Renal cortex interstitium (tissue), 11 donors: Measurements from ENCODE around the gene KCNAB1. TPM values are rescaled to one million over a fixed set of nuclear protein-coding genes. Genes with fewer than 3 reads are reported as not detected.
"Not testable (repeated sequence)": the region's sequence is repeated elsewhere in the genome, so short reads cannot be mapped to it uniquely, and the experiment has no call there.

Experiments
- DNase-seq, 11 donors: peaks; one replicate each; pipeline ENCODE4 v3.0.0-alpha.2; 2013; ENCODE audit warnings: low read depth in 9 of 11, low spot score in 4 of 11; ENCODE audit errors: extremely low read depth in 1 of 11
- polyA plus RNA-seq, 3 donors: library from polyadenylated mRNA; unstranded; fragments of 120-200 nt; gene quantifications; one replicate each; pipeline ENCODE4 v1.2.1, GENCODE V29; 2013; ENCODE audit not compliant: insufficient read length in 3 of 3

The KCNAB1 gene
- polyA plus RNA-seq, 3 donors = 3.3 to 4.3 (median 3.5) TPM

DNA sequence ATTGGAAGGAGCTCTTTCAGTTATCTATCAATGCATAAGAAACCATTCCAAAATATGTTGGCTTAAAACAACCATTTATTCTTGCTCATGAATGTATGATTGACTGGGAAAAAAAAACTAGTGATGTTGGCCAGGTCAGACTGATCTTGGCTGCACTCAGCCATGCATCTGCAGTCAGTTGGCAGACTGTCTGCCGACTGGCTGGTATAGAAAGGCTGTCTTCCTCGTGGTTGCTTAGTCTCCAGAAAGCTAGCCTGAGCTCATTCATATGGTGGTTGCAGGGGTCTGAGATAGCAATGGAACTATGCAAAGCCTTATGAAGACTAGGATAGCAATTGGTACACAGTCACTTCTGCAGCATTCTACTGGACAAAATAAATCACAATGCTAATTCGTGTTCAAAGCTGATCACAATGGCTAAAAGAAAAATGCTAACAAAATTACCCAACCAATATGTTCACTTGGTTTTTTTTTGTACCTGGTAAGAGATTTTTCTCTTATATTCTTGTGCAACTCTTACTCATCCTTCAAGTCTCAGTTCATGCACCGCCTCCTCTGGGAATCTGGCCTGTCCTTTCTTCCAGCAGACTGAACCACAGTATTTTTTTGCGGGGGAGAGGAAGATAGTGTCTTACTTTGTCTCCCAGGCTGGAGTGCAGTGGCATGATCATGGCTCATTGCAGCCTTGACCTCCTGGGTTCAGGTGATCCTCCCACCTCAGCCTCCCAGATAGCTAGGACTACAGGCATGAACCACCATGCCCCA, 126.8 kb downstream of the KCNAB1 start:
- no peak for DNase-seq

DNA sequence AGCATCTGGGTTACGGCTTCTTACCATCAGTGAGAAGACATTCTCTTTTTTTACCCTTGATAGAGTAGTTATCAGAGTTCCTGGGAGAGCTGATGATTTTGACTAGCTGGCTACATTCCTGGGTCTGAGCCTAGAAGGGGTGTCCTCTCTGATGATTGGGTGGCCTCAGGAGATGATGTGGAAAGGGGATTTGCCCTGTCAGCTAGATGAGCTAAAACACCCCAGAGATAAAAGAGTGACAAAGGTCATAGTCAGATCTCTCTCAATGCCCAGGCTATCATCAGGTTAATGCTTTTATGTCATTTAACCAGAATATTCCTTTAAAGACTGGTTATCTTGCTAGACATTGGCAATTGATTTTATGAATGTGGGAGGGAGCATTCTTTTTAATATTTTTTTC, 130.2 kb downstream of the KCNAB1 start:
- DNase-seq = no peak

DNA sequence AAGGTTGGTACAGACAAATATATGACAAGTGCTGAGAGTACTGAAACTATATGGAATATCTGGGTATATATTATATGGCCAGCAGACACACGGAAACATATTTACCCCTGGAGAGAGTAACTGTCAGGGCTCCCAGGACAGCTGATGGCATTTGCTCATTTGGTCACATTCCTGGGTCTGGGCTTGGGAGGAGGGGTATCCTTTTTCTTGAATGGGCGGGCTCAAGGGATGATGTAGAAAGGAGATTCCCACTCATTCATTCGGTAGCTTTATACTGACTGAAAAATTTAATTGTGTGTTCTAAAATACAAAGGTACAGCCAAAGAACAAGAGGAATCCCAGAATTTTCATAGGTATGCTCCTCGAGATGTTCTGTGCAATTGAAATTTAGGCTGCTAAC, 131.0 kb downstream of the KCNAB1 start:
- DNase-seq = no peak

DNA sequence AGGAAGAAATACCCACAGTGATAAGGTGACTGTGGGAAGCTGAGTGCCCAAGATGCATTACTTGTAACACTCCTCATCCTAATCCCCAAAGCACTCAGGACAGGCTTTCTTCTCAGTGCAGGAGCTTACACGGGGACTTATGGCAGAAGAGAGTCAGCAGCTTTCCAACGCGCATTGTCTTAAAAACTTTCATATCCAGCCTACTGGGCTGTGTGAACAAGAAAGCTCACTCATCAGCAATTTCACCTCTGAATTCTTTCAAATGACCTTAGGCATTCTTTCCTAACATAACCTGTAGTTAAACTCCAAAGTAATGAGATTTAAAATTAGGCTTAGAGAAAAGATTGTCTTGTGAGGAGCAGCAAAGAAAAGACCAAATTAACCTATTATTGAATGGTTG, 132.3 kb downstream of the KCNAB1 start:
- peak in 2 of 11 donors; percentile 9 to 17 for DNase-seq

DNA sequence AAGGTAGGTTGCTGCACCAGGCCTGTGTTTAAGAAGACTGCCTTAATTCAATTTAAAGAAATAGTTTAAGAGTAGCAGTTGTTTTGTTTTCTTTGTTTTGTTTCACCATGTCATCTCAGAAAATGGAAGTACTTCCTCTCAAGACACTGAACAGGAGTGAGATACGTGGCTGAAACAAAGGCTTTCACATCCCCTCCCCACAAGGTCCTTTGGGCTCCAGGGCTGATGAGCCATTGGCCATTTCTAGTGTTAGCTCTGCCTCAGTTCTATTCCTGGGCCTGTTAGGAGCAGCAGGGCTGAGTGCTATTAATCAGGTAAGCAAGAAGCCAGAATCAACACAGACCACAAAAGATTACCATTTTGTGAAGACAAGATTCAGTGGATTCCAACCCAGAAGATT, 132.8 kb downstream of the KCNAB1 start:
- no peak for DNase-seq

DNA sequence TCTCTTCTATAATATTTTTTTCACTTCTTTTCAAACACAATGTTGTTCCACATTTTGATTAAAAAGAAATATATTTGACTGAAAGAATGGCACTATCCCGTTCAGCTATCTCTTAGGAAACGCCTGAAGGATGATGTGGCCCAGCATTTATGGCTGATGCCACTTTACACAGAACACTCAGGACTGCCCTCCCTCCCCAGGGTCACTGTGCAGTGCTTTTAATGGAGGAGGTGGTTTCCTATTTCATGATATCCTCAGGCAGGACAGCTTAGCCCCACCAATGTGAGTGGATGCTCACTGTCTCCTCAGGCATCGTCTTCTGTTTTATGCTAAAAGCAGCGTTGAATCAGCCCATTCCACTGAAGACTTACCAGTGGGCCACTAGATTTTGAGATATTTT, 135.9 kb downstream of the KCNAB1 start:
- no peak for DNase-seq

DNA sequence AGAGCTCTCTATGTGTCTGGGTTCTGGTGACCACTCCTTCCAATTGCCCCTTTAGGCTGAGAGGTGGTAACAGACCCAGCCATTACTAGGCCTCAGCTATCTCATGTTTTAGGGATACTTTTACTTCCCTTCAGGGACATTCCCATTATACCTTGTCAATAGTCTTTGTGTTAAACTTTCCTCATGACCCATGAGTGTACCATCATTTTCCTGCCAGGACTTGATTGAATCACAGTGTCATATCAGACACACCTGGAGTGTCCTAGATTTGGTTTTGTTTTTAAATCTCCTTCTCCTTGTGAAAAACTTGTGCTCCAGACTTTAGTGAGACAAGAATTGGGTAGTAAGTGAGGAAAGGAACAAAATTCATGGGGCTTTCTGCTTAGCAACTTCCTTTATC, 136.6 kb downstream of the KCNAB1 start:
- no peak for DNase-seq

DNA sequence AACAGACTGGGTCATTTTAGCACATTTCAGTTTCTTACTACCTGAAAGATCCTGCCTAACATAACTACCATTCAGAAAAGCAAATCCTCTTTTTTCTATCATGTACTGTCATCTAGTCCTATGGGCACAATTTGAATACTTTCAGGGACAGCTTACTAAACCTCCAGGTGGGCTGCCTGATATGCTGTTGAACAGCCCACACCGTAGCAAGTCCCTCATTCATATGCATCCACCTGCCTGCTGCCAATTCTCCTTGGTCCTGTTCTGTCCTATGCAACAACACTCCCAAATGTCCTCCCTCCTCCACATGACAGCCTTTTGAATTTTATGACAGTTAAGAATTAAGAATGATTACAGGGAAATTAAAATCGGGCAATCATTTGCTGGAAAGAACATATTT, 137.9 kb downstream of the KCNAB1 start:
- no peak for DNase-seq

DNA sequence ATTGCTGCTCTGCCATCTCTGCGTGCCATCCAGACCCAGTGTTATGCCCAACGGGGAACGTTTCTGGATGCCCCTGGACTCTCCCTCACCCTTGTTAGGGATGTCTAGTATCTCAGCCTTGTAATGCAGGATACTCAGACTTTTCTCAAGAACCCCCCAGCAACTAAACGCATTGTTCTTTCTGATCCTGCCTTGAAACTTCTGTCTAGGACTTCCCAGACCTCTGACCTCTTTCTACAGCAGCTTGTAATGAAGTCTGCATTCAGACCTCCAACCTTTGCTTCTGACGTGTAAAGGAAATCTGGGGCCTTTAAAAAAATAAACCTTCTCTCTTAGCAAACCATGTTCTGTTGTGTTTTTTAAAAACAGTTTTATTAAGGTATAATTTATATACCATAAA, 139.5 kb downstream of the KCNAB1 start:
- DNase-seq = peak in 4 of 11 donors; percentile 6 to 23 (median 14)

DNA sequence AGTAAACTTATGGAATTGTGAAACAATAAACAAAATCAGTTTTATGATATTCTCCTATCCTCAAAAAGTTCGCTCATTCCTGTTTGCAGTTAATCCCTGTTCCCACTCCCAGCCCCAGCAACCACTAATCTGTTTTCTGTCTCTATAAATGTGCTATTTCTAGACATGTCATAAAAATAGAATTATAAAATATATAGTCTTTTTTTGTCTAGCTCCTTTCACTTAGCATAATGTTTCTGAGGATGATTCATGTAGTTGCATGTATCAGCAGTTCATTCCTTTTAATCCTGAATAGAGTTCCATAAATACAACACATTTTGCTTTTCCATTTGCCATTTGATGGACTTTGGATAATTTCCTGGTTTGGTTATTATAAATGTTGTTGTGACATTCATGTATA, 140.0 kb downstream of the KCNAB1 start:
- peak in 3 of 11 donors; percentile 9 to 20 (median 10) for DNase-seq

DNA sequence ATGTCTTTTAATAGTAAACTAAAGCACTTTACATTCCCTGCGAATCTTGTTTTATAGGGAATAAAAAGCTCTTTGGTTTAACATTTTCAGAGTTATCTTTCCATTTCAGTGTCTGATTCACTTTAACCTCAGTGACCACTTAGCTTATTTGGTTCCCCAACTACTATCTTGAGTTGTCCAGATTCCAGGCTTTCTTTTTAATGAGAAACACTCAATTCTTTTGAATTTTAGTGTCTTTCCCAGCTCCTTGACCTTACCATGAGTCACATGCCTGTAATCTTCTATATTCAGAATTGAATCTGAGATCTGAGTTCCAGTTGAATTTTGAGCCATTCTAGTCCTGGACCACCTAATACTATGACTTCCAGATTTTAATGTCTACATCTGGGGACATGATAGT, 144.4 kb downstream of the KCNAB1 start:
- no peak for DNase-seq

DNA sequence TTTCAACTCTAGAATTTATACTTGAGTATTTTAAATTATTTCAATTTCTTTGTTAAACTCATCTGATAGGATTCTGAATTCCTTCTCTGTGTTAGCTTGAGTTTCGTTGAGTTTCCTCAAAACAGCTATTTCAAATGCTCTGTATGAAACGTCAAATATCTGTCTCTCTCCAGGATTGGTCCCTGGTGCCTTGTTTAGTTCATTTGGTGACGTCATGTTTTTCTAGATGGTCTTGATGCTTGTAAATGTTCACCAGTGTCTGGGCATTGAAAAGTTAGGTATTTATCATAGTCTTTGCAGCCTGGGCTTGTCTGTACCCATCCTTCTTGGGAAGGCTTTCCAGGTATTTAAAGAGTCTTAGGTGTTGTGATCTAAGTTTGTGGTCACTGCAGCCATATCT, 151.1 kb downstream of the KCNAB1 start:
- DNase-seq = no peak

DNA sequence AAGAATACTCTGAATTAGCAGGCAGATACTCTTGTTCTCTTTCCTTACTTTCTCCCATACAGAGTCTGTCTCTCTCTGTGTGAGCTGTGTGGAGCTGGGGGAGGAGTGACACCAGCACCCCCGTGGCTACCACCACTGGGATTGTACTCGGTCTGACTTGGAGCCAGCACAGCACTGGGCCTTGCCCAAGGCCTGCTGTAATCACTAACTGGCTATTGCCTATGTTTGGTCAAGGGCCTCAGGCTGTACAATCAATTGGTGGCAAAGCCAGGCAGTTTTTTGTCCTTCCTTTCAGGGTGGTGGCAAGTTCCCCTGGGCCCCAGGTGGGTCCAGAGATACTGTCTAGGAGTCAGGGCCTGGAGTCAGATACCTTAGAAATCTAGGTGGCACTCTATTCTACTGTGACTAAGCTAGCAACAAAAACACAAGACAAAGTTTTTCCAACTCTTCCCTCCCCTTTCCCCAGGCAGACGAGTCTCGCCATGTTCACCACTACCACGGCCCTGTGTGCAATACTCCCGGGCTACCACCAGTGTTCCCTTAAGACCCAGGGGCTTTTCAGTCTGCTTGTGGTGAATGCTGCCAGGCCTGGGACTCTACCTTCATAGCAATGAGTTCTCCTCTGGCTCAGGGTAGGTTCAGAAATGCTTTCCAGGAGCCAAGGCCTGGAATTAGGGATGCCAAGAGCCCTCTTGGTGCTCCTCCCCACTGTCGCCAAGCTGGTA, 151.8 kb downstream of the KCNAB1 start:
- no peak for DNase-seq

DNA sequence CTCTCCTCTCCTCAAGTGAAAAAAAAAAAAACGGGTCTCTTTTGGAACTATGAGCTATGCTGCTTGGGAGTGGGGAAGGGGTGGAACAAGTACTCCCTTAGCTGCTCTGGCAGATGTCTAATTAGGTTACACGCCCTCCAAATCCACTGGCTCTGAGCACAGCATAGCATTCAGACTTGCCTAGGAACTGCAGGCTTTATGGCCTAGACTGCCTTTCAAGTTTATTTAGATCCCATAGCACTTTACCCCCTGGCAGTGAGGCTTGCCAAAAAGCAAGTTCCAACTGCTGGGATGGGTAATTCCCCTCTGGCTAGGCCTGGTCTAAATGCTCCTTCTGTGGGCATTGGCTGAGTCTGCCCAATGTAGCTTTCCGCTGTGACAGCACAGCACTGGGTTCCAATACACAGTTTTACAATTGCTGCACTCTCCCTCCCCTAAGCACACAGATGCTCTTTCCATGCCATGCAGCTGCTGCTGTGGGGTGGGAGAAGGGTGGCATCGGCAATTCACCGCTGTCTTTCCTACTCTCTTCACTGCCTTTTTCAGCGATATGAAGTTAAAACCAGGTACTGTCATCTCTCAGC, 152.8 kb downstream of the KCNAB1 start:
- DNase-seq = no peak

DNA sequence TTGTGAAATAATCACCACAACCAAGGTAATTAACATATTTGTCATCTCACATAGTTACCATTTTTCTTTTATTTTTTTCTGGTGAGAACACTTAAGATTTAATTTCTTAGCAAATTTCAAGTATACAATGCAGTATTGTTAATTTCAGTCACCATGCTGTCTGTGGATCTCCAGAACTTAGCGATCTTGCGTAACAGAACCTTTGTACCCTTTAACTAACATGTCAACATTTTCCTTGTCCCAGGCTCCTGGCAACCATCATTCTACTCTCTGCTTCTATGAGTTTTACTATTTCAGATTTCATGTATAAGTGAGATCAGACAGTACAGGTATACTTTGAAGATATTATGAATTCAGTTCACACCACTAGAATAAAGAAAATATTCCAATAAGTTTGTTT, 154.4 kb downstream of the KCNAB1 start:
- no peak for DNase-seq

DNA sequence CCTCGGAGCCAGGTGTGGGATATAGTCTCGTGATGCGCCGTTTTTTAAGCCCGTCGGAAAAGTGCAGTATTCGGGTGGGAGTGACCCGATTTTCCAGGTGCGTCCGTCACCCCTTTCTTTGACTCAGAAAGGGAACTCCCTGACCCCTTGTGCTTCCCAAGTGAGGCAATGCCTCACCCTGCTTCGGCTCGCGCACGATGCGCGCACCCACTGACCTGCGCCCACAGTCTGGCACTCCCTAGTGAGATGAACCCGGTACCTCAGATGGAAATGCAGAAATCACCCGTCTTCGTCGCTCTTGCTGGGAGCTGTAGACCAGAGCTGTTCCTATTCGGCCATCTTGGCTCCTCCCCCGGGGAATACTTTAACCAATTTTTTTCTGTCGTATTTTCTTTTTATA, 164.3 kb downstream of the KCNAB1 start:
- not testable (repeated sequence) for DNase-seq

DNA sequence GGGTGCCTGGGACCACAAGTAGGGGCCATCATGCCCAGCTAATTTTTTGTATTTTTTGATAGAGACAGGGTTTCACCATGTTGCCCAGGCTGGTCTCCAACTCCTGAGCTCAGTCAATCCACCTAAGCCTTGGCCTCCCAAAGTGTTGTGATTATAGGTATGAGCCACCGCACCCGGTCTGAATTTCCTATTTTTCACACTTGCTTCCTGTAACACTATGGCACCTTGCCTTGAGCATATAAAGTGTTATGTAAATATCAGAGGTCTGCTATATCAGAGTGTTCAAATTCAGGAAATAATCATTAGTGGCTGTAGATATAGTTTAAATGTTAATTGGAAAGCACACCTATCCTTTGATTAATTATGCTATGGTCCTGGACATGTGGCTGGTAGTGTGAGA, 165.2 kb downstream of the KCNAB1 start:
- DNase-seq = no peak

DNA sequence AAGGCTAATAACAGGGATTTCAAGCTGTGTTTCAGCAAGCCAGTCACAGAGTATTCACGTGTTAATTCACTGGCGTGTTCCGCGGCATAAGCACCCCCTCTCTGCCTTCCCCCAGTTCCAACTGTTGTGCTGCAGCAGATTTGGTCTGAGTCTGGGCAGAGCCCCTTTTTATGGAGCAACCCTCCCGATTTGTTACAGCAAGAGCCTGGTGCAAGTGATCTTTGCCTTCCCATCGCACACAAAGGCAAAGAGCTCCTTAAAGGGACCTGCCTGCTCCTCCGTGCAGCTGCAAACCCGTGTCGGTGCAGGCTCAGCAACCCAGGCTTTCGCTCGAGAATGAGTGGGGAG, 170.5 kb downstream of the KCNAB1 start:
- DNase-seq = no peak

DNA sequence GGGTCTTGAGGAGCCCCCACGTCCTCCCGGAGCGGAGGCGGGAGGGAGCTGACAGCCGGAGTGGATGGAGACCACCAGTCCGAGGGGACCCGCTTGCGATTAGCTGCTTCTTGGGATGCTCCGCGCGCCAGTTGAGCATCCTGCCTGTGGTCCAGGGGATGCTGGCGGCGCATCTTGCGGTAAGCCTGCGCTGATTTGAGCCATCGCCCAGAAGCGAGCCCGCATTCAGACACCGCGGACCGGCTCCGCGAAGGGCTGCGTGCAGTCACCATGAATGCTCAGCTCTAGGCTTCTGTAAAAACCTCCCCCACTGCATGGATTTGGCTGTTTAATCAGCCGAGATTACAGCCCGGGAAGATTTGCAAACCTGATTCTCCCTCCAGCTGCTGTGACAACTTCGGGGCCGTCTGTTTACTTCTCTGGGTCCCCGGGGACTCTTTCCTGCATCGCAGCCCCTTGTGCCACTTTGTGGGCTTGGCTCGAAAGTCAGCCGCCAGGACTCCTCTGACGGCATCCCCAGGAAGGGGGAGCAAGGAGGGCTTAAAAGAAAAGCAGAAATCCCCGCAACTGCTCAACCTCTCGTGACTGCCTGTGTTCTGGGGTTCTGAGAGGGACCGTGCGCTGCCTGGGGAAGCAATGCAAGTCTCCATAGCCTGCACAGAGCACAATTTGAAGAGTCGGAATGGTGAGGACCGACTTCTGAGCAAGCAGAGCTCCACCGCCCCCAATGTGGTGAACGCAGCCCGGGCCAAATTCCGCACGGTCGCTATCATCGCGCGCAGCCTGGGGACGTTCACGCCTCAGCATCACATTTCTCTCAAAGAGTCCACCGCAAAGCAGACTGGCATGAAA, 171.1 kb downstream of the KCNAB1 start:
- DNase-seq = no peak

DNA sequence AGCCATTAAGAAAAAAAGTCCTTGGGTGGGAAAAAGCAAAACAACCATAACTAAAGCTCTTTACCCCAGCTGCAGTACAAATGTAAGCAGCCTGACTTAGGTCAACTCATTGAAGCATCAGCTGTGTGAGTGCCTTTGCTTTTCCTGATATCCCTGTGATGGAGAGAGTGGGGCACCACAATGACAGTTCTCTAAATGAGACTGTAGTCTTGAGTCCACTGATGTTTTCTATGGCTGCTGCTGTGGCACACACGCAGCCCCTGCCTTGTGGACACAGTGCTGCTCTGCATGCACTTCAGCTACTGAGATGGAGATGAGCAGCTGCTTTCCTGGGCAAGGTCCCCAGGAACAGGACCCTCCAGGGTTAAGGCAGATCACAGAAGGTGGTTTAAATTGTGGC, 173.2 kb downstream of the KCNAB1 start:
- no peak for DNase-seq
